Measurements from ENCODE around the gene SUPT20HL1.
A peak's percentile ranks its signal among the peaks of the same experiment; 100 is the strongest.

SUPT20HL1 gene

DNA sequence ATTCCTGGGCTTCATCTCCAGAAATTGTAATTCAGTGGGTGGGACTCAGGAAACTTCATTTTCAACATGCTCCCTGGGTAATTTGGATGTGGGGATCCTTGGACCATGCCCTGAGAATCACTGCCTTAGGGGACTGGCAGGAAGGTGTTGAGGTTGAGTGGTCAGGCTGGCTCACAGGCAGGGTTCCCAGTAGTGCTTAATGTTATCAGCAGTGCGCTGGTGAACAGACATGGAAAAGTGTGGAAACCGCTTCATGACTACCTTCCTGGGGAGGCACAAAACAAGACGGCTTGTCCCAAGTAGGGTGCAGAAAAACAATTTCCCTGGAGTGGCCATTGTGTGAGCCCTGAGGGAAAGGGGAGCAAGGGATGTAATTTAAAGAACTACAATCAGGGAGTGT, 31.4 kb downstream of the SUPT20HL1 start:
- TF ChIP-seq CTCF (IDR thresholded peaks at IDR 0.05; ENCODE audit: poor library complexity, severe bottlenecking): no peak
- no peaks in the 10 kb centered on the region for H3K27me3 ChIP-seq (ENCODE audit: insufficient read depth, poor library complexity, severe bottlenecking)
- H3K27ac ChIP-seq (ENCODE audit: poor library complexity, severe bottlenecking): no peak overlapping the region
- H3K9me3 ChIP-seq (ENCODE audit: severe bottlenecking): no peaks in the 10 kb centered on the region
- H3K36me3 ChIP-seq (ENCODE audit: low read depth): no peaks in the 10 kb centered on the region
- DNase-seq (ENCODE audit: low spot score) (no peak), ATAC-seq (ENCODE audit: low read depth) (no peak)
- H3K4me1 ChIP-seq (ENCODE audit: insufficient read depth, poor library complexity, severe bottlenecking): no peaks in the 10 kb centered on the region
- no peak overlapping the region for H3K4me3 ChIP-seq (ENCODE audit: severe bottlenecking)

DNA sequence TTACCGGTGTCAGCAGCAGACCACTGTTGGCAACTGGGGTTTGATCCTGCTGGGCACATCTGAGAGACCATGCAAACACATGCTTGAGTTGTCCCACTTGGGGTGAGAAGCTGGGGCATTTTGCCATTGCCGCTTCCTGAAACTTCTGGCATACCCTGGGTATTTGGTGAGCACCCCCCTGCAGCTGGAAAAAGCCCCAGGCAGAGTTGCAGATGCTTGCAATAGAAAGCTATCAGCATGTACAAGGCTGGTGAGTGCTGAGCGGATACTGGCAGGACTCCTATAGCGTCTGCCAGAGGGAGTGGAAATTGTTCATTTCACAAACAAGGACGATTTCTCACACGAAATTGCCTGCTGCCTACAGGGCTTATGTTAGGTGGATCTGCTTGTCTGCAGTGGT, 32.3 kb downstream of the SUPT20HL1 start:
- TF ChIP-seq CTCF (IDR thresholded peaks at IDR 0.05; ENCODE audit: poor library complexity, severe bottlenecking): no peak

GRCh38 chrX:24395775-24396174, 35.3 kb downstream of the SUPT20HL1 start:
- Histone ChIP-seq H3K27ac (ENCODE audit: poor library complexity, severe bottlenecking) (no peak overlapping the region), H3K27me3 (ENCODE audit: insufficient read depth, poor library complexity, severe bottlenecking) (no peaks in the 10 kb centered on the region), H3K9me3 (ENCODE audit: severe bottlenecking) (no peaks in the 10 kb centered on the region), H3K36me3 (ENCODE audit: low read depth) (no peaks in the 10 kb centered on the region), H3K4me1 (ENCODE audit: insufficient read depth, poor library complexity, severe bottlenecking) (peaks cover 3% of the 10 kb centered on the region), H3K4me3 (ENCODE audit: severe bottlenecking) (no peak overlapping the region)
- ATAC-seq (ENCODE audit: low read depth) (peak; percentile 51; the same call in 1 of the 3 replicates), DNase-seq (ENCODE audit: low spot score) (no peak)
- TF ChIP-seq CTCF (IDR thresholded peaks at IDR 0.05; ENCODE audit: poor library complexity, severe bottlenecking): peak; percentile 66

More for the DNA sequence above, 32.3 kb downstream of the SUPT20HL1 start:
- no peak overlapping the region for H3K4me3 ChIP-seq (ENCODE audit: severe bottlenecking)
- ATAC-seq (ENCODE audit: low read depth) (no peak), DNase-seq (ENCODE audit: low spot score) (no peak)
- no peaks in the 10 kb centered on the region for H3K27me3 ChIP-seq (ENCODE audit: insufficient read depth, poor library complexity, severe bottlenecking)
- no peaks in the 10 kb centered on the region for H3K36me3 ChIP-seq (ENCODE audit: low read depth)
- no peak overlapping the region for H3K27ac ChIP-seq (ENCODE audit: poor library complexity, severe bottlenecking)
- no peaks in the 10 kb centered on the region for H3K4me1 ChIP-seq (ENCODE audit: insufficient read depth, poor library complexity, severe bottlenecking)
- H3K9me3 ChIP-seq (ENCODE audit: severe bottlenecking): no peaks in the 10 kb centered on the region

GRCh38 chrX:24396236-24396930, 35.9 kb downstream of the SUPT20HL1 start:
- H3K9me3 ChIP-seq (ENCODE audit: severe bottlenecking): no peaks in the 10 kb centered on the region
- ATAC-seq (ENCODE audit: low read depth): no peak
- no peaks in the 10 kb centered on the region for H3K36me3 ChIP-seq (ENCODE audit: low read depth)
- no peaks in the 10 kb centered on the region for H3K27me3 ChIP-seq (ENCODE audit: insufficient read depth, poor library complexity, severe bottlenecking)
- no peak for DNase-seq (ENCODE audit: low spot score)
- no peak overlapping the region for H3K27ac ChIP-seq (ENCODE audit: poor library complexity, severe bottlenecking)
- H3K4me1 ChIP-seq (ENCODE audit: insufficient read depth, poor library complexity, severe bottlenecking): peaks cover 3% of the 10 kb centered on the region
- no peak overlapping the region for H3K4me3 ChIP-seq (ENCODE audit: severe bottlenecking)
- no peak for TF ChIP-seq CTCF (IDR thresholded peaks at IDR 0.05; ENCODE audit: poor library complexity, severe bottlenecking)

DNA sequence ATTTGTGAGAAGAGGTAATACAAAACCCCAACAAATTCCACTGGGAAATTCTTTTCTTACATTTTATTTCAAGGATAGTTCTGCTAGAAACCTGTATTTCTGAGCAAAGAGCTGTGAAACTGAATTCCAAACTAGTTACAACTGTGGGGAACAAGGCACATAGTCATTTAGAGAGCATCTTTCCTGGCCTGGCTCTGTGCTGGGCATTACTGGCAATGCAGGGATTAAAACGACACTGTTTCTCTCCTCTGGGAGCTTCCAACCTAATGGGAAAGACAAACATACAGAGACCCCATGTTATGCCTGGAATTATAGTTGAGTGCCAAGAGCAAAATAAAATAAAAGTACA, 36.5 kb downstream of the SUPT20HL1 start:
- no peak for ATAC-seq (ENCODE audit: low read depth)
- TF ChIP-seq CTCF (IDR thresholded peaks at IDR 0.05; ENCODE audit: poor library complexity, severe bottlenecking): no peak
- Histone ChIP-seq H3K27me3 (ENCODE audit: insufficient read depth, poor library complexity, severe bottlenecking) (no peaks in the 10 kb centered on the region), H3K4me3 (ENCODE audit: severe bottlenecking) (no peak overlapping the region), H3K9me3 (ENCODE audit: severe bottlenecking) (no peaks in the 10 kb centered on the region), H3K27ac (ENCODE audit: poor library complexity, severe bottlenecking) (no peak overlapping the region), H3K36me3 (ENCODE audit: low read depth) (no peaks in the 10 kb centered on the region), H3K4me1 (ENCODE audit: insufficient read depth, poor library complexity, severe bottlenecking) (peaks cover 3% of the 10 kb centered on the region)
- no peak for DNase-seq (ENCODE audit: low spot score)
